ENCODE measurements around the gene TTC7B.

The TTC7B gene

DNA sequence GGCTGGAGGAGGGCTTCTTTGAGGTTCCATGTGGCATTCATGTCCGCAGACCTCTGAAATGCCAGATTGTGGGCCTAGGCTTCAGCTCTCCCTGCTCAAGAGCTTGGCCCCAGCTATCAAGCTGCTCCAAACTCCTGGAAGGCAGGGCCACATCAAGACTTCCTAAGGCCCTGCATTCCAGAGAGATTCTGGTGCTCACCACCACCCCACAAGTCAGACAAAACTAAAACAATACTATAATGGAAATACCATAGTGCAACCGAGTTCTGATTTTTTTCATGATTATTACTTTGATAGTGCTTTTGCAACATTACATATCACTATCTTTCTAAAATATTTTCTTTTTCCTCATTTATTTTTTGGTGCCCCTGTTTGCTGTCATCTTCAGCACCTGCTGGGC, 333.1 kb downstream of the TTC7B start:
- H3K79me2 ChIP-seq (ENCODE audit: control insufficient read depth, insufficient read depth, low read length), result no peaks in the 10 kb centered on the region
- no peak overlapping the region for H3K18ac ChIP-seq (ENCODE audit: low read length)
- H3K4me2 ChIP-seq (ENCODE audit: low read length), result no peak overlapping the region
- H3K27ac ChIP-seq (ENCODE audit: low read depth, low read length), result no peak overlapping the region
- DNase-seq, result no peak
- H2BK5ac ChIP-seq (ENCODE audit: low read length), result no peak overlapping the region
- H2BK15ac ChIP-seq (replicated peaks; ENCODE audit: low read depth), result no peak overlapping the region
- no peaks in the 10 kb centered on the region for H3K36me3 ChIP-seq (ENCODE audit: control insufficient read depth, insufficient read depth, low read length)
- H4K8ac ChIP-seq (ENCODE audit: low read depth, low read length), result no peak overlapping the region
- no peak overlapping the region for H3K56ac ChIP-seq (ENCODE audit: low read length)
- no peak overlapping the region for H2AK5ac ChIP-seq (ENCODE audit: low read length)
- no peak overlapping the region for H2BK120ac ChIP-seq (ENCODE audit: low read depth, low read length)
- H3K9ac ChIP-seq (ENCODE audit: low read length), result no peak overlapping the region
- H3K4me3 ChIP-seq (ENCODE audit: low read length), result no peak overlapping the region
- H3K27me3 ChIP-seq (ENCODE audit: insufficient read depth, low read length, poor library complexity), result no peaks in the 10 kb centered on the region
- WGBS (ENCODE audit: extremely low coverage, insufficient coverage, low lambda C conversion rate), result no CpG with 5 or more reads among the region's 2 CpGs
- no peaks in the 10 kb centered on the region for H3K4me1 ChIP-seq (ENCODE audit: control insufficient read depth, low read depth, low read length)
- H3K23ac ChIP-seq (ENCODE audit: low read length), result no peak overlapping the region
- no peaks in the 10 kb centered on the region for H3K79me1 ChIP-seq (ENCODE audit: low read length)
- no peak overlapping the region for H3K4ac ChIP-seq (ENCODE audit: low read depth, low read length)
- no peak overlapping the region for H4K5ac ChIP-seq (ENCODE audit: low read length)

DNA sequence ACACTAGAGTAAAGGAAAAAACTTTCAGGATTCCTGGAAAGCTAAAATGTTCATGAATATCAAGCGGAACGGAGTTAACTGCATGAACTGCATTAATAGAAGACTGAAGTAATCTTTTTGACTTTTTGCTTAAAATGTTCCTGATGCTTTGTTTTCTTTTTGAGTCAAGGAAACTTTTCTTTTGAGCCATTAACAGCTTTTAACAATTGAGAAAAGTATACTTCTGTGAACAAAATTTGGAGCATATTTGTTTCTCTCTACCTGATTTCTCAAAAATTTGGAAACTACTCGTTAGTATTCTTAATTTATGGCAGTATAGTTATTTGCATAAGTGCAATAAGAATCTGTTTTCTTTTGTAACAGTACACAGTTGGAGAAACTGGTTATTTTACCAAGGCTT, 340.9 kb downstream of the TTC7B start:
- Histone ChIP-seq H3K56ac (ENCODE audit: low read length) (no peak overlapping the region), H3K4me1 (ENCODE audit: control insufficient read depth, low read depth, low read length) (no peaks in the 10 kb centered on the region), H3K23ac (ENCODE audit: low read length) (no peak overlapping the region), H3K27me3 (ENCODE audit: insufficient read depth, low read length, poor library complexity) (no peaks in the 10 kb centered on the region), H4K8ac (ENCODE audit: low read depth, low read length) (no peak overlapping the region), H3K27ac (ENCODE audit: low read depth, low read length) (no peak overlapping the region), H2BK15ac (replicated peaks; ENCODE audit: low read depth) (no peak overlapping the region), H2BK5ac (ENCODE audit: low read length) (no peak overlapping the region), H2AK5ac (ENCODE audit: low read length) (no peak overlapping the region), H4K5ac (ENCODE audit: low read length) (no peak overlapping the region), H3K36me3 (ENCODE audit: control insufficient read depth, insufficient read depth, low read length) (no peaks in the 10 kb centered on the region), H3K9ac (ENCODE audit: low read length) (no peak overlapping the region), H3K79me1 (ENCODE audit: low read length) (no peaks in the 10 kb centered on the region), H2BK120ac (ENCODE audit: low read depth, low read length) (no peak overlapping the region), H3K79me2 (ENCODE audit: control insufficient read depth, insufficient read depth, low read length) (no peaks in the 10 kb centered on the region), H3K4me3 (ENCODE audit: low read length) (no peak overlapping the region), H3K4ac (ENCODE audit: low read depth, low read length) (no peak overlapping the region), H3K4me2 (ENCODE audit: low read length) (no peak overlapping the region), H3K18ac (ENCODE audit: low read length) (no peak overlapping the region)
- DNase-seq, result no peak
- WGBS (ENCODE audit: extremely low coverage, insufficient coverage, low lambda C conversion rate), result no CpG with 5 or more reads among the region's 3 CpGs
